IPS-20b (cell line): Measurements from ENCODE around the gene GARRE1.

Experiments used
- H3K27ac ChIP-seq: one replicate; pipeline ENCODE4 v1.5.1; 2013; ENCODE audit warnings: low read length
- H3K27me3 ChIP-seq: 2 replicates; pipeline ENCODE4 v1.6.1; 2013; ENCODE audit warnings: mild to moderate bottlenecking, low read length, inconsistent platforms; ENCODE audit not compliant: insufficient read depth
- H3K36me3 ChIP-seq: 2 replicates; pipeline ENCODE4 v1.6.1; 2013; ENCODE audit warnings: low read depth, mild to moderate bottlenecking, inconsistent platforms, low read length, moderate library complexity; ENCODE audit not compliant: insufficient read depth
- H3K4me1 ChIP-seq: 2 replicates; pipeline ENCODE4 v1.6.1; 2013; ENCODE audit warnings: mild to moderate bottlenecking, control low read depth, inconsistent platforms, low read length, moderate library complexity; ENCODE audit not compliant: insufficient read depth
- H3K4me3 ChIP-seq: 2 replicates; pipeline ENCODE4 v1.5.1; 2013; ENCODE audit warnings: mild to moderate bottlenecking, low read length, inconsistent platforms
- H3K9ac ChIP-seq: 2 replicates; pipeline ENCODE4 v1.6.1; 2013; ENCODE audit warnings: low read depth, mild to moderate bottlenecking, inconsistent platforms, low read length, moderate library complexity
- H3K9me3 ChIP-seq: 2 replicates; pipeline ENCODE4 v1.6.1; 2013; ENCODE audit warnings: mild to moderate bottlenecking, low read depth, low read length, inconsistent platforms; ENCODE audit not compliant: insufficient read depth

The GARRE1 gene

DNA sequence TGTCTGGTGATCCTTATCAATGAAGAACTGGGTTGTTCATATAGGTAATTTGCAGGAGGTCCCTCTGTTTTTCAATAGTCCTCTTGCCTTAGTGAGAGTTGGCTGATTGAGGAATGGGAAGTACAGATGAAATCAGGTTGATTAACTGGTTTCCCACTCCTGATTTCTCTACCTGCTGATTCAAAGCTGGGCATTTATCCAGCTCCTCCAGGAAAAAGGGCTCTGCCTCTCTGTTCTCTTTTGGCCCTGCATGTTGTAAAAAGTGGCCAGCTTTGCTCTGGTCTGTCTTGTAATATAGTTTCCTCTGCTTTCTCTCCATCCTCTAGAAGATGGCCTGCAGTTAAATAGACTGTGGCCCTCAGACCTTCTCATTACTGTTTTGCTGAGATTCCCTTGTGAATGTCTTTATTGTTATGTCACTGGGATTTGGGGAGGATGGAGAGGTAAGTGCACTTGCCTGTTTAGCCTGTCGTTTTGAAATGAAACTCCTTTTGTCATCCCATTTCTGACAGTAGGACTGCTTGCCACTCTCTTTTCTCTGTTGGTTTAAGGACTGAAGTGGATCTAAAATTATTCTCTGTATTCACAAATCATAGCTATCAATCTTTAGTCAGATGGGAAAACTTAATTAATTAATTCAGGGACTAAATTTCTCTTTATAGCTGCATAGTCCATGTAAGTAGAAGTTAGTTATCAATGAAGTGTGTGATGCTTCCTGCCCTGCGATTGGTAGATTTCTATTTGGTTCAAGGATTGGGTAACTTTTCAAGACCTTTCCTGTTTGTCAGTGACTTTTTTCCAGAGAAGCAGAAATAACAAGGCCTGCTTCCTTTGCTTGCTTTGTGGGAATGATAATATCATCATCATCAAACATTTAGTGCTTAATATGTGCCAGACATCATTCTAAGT, 28.5 kb downstream of the GARRE1 start:
- no peaks in the 10 kb centered on the region for H3K4me1 ChIP-seq
- no peak overlapping the region for H3K4me3 ChIP-seq
- H3K9ac ChIP-seq: no peak overlapping the region
- H3K27ac ChIP-seq: no peak overlapping the region
- H3K9me3 ChIP-seq: no peaks in the 10 kb centered on the region
- H3K27me3 ChIP-seq: no peaks in the 10 kb centered on the region
- H3K36me3 ChIP-seq: no peaks in the 10 kb centered on the region

DNA sequence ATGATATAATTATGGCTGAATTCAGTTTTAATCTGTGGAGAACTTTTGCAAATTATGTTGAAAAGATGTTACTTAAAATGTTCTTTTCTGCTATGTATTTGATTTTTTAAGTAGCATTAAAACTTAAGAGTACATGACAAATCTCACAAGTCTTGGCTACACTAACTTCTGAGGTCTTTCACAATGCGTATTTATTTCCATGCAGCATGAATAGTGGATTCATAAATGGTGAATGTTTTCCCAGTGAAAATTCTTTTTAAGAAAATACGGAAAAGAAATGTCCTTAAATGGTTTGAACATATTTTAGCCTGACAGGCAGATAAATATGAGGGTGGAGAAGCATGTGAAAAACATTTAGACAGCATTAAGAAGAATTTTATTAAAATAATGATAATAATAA, 30.2 kb downstream of the GARRE1 start:
- H3K36me3 ChIP-seq: no peaks in the 10 kb centered on the region
- H3K27ac ChIP-seq: no peak overlapping the region
- no peaks in the 10 kb centered on the region for H3K4me1 ChIP-seq
- no peaks in the 10 kb centered on the region for H3K27me3 ChIP-seq
- no peak overlapping the region for H3K4me3 ChIP-seq
- H3K9ac ChIP-seq: no peak overlapping the region
- H3K9me3 ChIP-seq: no peaks in the 10 kb centered on the region

DNA sequence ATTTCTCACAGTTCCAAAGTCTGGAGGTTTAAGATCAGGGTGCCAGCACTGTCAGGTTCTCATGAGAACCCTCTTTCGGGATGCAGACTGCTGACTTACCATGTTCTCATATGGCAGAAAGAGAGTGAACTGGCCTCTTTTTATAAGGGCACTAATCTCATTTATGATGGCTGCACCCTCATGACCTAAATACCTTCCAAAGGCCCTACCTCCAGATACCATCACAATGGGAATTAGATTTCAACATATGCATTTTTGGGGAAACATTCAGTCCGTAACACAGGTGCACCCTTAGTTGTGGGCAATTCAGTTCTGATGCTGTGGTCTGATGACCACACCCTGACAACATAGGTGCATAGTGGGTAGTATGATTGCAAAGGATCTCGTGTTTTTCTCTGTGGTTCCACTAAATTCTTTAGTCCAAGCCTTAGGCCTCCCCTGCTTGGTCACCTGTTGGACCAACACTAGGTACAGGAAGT, 33.3 kb downstream of the GARRE1 start:
- Histone ChIP-seq H3K4me1 (no peaks in the 10 kb centered on the region), H3K36me3 (no peaks in the 10 kb centered on the region), H3K27me3 (no peaks in the 10 kb centered on the region), H3K9ac (no peak overlapping the region), H3K4me3 (no peak overlapping the region), H3K27ac (no peak overlapping the region), H3K9me3 (no peaks in the 10 kb centered on the region)

DNA sequence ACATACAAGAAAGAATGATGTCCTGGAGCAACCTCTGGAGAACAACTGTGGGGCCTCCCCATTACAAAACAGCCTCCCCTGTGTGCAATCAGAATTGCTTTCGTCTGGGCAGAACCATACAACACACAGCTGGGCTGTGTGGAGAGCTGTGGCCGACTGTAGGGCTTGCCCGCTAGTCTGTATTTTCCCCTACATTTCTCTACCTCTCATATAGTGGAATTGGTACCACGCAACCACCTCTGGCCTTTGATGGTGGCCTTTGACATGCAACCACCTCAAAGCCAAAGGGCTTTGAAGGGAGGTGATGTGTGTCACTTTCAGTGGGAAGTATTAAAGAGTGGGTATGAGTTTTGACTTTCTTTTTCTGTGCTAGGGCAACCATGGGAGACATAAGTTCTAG, 34.0 kb downstream of the GARRE1 start:
- Histone ChIP-seq H3K36me3 (no peaks in the 10 kb centered on the region), H3K9me3 (no peaks in the 10 kb centered on the region), H3K9ac (no peak overlapping the region)

DNA sequence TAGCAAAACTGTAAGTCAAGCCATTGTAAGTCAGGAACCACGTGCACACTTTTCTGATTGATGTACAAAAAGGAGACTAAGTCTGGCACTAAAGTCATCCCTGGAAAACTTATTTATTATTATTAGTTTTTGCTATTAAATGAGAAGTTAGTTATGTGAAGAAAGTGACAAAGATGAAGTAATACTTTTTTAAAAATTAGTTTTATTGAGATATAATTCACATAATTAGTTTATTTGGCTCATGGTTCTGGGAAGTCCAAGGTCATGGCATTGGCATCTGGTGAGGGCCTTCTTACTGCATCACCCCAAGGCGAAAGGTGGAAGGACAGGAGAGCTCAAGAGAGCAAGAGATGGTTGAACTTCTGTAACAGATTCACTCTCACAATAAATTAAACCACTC, 36.9 kb downstream of the GARRE1 start:
- Histone ChIP-seq H3K27me3 (no peaks in the 10 kb centered on the region), H3K9me3 (no peaks in the 10 kb centered on the region), H3K4me1 (no peaks in the 10 kb centered on the region), H3K9ac (no peak overlapping the region), H3K36me3 (no peaks in the 10 kb centered on the region), H3K4me3 (no peak overlapping the region), H3K27ac (no peak overlapping the region)

More for the DNA sequence above, 34.0 kb downstream of the GARRE1 start:
- H3K27ac ChIP-seq: no peak overlapping the region
- H3K27me3 ChIP-seq: no peaks in the 10 kb centered on the region
- no peak overlapping the region for H3K4me3 ChIP-seq
- no peaks in the 10 kb centered on the region for H3K4me1 ChIP-seq

DNA sequence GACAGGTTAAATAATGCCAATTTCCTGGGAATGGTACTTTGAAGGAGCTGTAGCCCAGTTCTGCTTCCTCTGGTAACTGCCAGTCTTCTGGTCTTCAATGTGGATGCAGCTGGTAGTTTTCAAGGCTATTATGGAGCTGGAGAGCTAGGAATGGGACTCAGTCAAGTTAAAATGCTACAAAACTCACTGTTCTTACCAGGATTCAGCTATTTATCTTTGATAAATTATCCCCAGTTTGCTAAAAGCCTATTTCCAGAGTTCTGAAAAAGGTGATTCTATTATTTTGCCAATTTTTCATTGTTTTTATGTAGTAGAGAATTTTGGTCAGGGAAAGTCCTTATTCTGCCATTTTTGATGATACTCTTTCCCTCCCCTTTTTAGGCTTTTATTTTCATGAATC, 40.7 kb downstream of the GARRE1 start:
- H3K36me3 ChIP-seq: no peaks in the 10 kb centered on the region
- no peak overlapping the region for H3K9ac ChIP-seq
- H3K4me3 ChIP-seq: no peak overlapping the region
- no peaks in the 10 kb centered on the region for H3K4me1 ChIP-seq
- no peaks in the 10 kb centered on the region for H3K27me3 ChIP-seq
- no peaks in the 10 kb centered on the region for H3K9me3 ChIP-seq
- H3K27ac ChIP-seq: no peak overlapping the region

DNA sequence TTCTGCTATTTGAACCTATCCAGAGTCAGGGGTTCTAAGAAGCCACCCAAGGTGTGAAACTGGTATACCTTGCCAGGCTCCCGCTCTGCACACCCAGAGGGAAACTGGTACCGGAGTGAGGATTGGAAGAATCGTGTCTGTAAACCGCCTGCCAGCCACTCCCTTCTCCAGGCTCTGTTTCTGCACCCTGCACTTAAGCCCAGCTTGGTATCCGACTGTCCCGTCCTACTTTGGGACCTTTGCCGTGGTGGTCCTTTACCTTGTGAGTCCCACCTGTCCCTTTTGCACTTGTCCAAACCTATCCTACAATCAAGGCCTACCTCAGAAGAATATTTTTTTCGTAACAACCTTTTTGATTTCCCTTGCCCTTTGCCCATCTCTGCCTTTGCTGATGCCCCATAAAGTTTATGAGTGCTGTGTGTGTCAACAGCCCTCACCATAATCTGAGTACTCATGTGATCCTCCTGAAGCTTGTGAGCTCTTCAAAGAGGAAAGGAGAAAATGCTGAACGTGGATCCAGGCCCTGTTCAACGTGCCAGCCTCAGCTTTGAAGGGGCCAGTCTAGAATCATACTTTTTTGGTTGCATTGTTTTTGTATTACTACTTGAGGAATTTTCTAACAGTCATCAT, 44.7 kb downstream of the GARRE1 start:
- no peak overlapping the region for H3K27ac ChIP-seq
- peaks cover 15% of the 10 kb centered on the region; the same call in 1 of the 2 replicates for H3K36me3 ChIP-seq
- H3K9ac ChIP-seq: no peak overlapping the region
- H3K4me3 ChIP-seq: no peak overlapping the region
- H3K27me3 ChIP-seq: no peaks in the 10 kb centered on the region
- H3K9me3 ChIP-seq: no peaks in the 10 kb centered on the region
- H3K4me1 ChIP-seq: no peaks in the 10 kb centered on the region

DNA sequence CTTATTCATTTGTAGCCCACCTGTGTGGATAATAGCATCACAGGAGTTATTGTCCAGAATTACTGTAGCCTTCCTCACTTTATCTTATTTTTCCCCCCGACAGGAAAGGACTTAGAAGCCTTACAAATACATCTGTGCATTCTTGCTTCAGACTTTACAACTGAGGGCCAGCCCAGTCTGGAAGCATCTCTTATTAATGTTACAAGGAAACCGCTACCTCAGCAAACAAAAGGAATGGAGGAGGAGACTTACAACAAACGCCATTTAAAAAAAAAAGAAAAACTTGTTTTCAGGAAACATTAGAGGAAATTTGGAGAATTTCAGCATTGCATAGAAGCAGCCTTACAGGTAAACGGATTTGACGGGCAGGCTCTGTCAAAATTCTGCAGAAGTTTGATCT, 45.2 kb downstream of the GARRE1 start:
- Histone ChIP-seq H3K4me3 (no peak overlapping the region), H3K9me3 (no peaks in the 10 kb centered on the region), H3K27ac (no peak overlapping the region), H3K4me1 (no peaks in the 10 kb centered on the region), H3K27me3 (no peaks in the 10 kb centered on the region), H3K9ac (no peak overlapping the region), H3K36me3 (peaks cover 15% of the 10 kb centered on the region; the same call in 1 of the 2 replicates)

DNA sequence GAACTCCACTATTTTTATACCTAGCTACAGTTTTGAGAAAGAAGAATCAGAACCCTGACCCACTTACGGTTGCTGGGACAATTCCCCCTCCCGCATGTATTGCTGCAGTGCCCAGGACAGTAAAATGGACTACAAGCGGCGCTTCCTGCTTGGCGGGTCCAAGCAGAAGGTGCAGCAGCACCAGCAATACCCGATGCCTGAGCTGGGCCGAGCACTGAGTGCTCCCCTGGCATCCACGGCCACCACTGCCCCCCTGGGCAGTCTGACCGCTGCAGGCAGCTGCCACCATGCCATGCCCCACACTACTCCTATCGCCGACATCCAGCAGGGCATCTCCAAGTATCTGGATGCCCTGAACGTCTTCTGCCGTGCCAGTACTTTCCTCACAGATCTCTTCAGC, 46.0 kb downstream of the GARRE1 start:
- H3K4me1 ChIP-seq: peaks cover 5% of the 10 kb centered on the region; the same call in 1 of the 2 replicates
- H3K36me3 ChIP-seq: peaks cover 15% of the 10 kb centered on the region; the same call in 1 of the 2 replicates
- H3K9me3 ChIP-seq: no peaks in the 10 kb centered on the region
- H3K27ac ChIP-seq: no peak overlapping the region
- no peaks in the 10 kb centered on the region for H3K27me3 ChIP-seq
- H3K9ac ChIP-seq: no peak overlapping the region
- no peak overlapping the region for H3K4me3 ChIP-seq

DNA sequence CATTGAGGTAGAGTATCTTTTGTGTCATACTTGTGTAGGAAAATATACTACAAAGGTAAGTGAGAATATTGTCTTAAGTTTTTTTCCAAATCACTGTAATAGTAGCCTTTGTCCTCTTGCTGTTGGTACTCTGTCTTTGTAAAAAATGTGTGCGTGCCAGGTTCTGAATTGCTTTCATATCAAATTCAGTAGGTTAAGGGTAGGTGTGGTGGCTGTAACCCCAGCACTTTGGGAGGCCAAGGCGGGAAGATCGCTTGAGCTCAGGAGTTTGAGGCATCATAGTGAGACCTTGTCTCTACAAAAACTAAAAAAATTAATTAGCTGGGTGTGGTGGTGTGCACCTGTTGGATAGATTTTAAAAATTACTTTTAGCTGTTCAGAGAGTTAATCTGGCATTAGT, 46.6 kb downstream of the GARRE1 start:
- Histone ChIP-seq H3K27me3 (no peaks in the 10 kb centered on the region), H3K9ac (no peak overlapping the region), H3K27ac (no peak overlapping the region)

More for the DNA sequence above, 46.6 kb downstream of the GARRE1 start:
- H3K4me1 ChIP-seq: peaks cover 10% of the 10 kb centered on the region; the same call in 1 of the 2 replicates
- no peaks in the 10 kb centered on the region for H3K9me3 ChIP-seq
- peaks cover 15% of the 10 kb centered on the region; the same call in 1 of the 2 replicates for H3K36me3 ChIP-seq
- H3K4me3 ChIP-seq: no peak overlapping the region
